Calu3 (cell line): ENCODE results near the gene RASGRF2. TPM values are rescaled to one million over a fixed set of nuclear protein-coding genes. Genes with fewer than 3 reads are reported as not detected.

Experiments
- BruUV-seq: library from RNA; stranded (reverse); fragments of 400-500 nt; replicated peaks from 2 replicates; lab custom pipeline; 2021; lab: Mats Ljungman, UMichigan
- CTCF ChIA-PET: fragments of 300-600 bp; sonication (Branson Sonifier 250); formaldehyde crosslinking; loops from one replicate; lab custom pipeline; 2022; ENCODE audit warnings: antibody characterized with exemption; lab: Charles Lee
- DNase-seq: peaks from one replicate; pipeline ENCODE4 v3.0.0; 2022
- H3K27ac Mint-ChIP-seq: one replicate; pipeline ENCODE4 v1.8.0; 2022; ENCODE audit warnings: mixed read lengths; ENCODE audit not compliant: unreplicated experiment
- H3K27me3 Mint-ChIP-seq: one replicate; pipeline ENCODE4 v1.8.0; 2022; ENCODE audit warnings: mixed read lengths; ENCODE audit not compliant: unreplicated experiment
- H3K36me3 Mint-ChIP-seq: one replicate; pipeline ENCODE4 v1.8.0; 2022; ENCODE audit warnings: mild to moderate bottlenecking, moderate library complexity, mixed read lengths; ENCODE audit not compliant: insufficient read depth, unreplicated experiment
- H3K4me1 Mint-ChIP-seq: one replicate; pipeline ENCODE4 v1.8.0; 2022; ENCODE audit warnings: mild to moderate bottlenecking, low read depth, mixed read lengths; ENCODE audit not compliant: unreplicated experiment
- H3K4me3 Mint-ChIP-seq: one replicate; pipeline ENCODE4 v1.8.0; 2022; ENCODE audit warnings: mild to moderate bottlenecking, low read depth, moderate library complexity, mixed read lengths; ENCODE audit not compliant: unreplicated experiment
- H3K9me3 Mint-ChIP-seq: one replicate; pipeline ENCODE4 v1.8.0; 2022; ENCODE audit warnings: low read depth, mixed read lengths; ENCODE audit not compliant: unreplicated experiment
- intact Hi-C: fragments of 100-400 bp; cut with micrococcal nuclease; formaldehyde crosslinking; loops from one replicate; pipeline ENCODE4 v1.10.0; 2022; ENCODE audit not compliant: unreplicated experiment
- total RNA-seq: library from RNA; stranded (reverse); gene quantifications from 2 replicates; pipeline ENCODE4 v1.2.3, GENCODE V29; 2022
- TF ChIP-seq, protein P1 (sequence below): fragments of 200-600 bp; IDR thresholded peaks from one replicate; pipeline ENCODE4 v1.8.0; 2022; ENCODE audit warnings: antibody characterized with exemption; ENCODE audit not compliant: unreplicated experiment

RASGRF2 gene
- total RNA-seq, 1 experiment from 2014 or later = 27.7 TPM

DNA sequence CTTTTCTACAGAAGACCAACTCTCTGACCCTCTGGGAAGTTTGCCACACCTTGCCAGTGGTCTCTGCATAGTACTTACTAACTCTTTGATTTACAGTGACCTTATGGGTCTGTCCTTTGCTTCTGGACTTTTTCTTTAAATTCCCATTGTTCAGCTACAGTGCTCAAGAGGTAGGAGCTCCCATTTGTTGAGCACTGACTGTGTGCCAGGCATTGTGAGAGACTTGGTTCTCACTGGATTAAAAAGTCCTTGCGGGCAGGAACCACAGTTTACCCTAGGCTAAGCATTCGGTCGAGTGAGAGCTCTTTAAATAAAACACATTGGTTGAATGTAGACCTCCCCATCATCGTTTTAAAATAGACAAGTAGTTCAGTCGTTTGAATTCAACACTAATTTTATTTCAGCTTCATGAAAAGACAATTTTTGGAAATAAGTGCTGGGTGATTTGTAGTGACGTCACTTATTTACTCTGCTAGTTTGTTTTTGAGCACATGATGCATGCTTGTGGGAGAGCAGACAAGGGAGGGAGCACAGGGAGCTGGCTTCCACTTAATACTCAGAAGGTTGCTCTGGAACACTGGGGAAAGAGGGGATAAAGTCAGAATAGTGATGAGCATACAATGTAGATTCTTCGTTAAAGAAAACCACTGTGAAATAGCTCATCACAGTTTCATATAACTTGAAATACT, 27.1 kb downstream of the RASGRF2 start:
- CTCF ChIA-PET = interaction anchor here (0.6 to 1.3 kb wide), 2 partner anchors 12 to 206 kb away, joined by 3 read pairs; no protein-coding TSS in a partner anchor
- Mint-ChIP-seq H3K36me3 (no peaks in the 10 kb centered on the region), H3K4me3 (no peak overlapping the region), H3K9me3 (no peaks in the 10 kb centered on the region), H3K27ac (no peak overlapping the region), H3K4me1 (peaks cover 20% of the 10 kb centered on the region), H3K27me3 (no peaks in the 10 kb centered on the region)
- no peak for DNase-seq
- intact Hi-C loops = no loop called here
- no TSS peak for BruUV-seq
- TF ChIP-seq, protein P1, sequence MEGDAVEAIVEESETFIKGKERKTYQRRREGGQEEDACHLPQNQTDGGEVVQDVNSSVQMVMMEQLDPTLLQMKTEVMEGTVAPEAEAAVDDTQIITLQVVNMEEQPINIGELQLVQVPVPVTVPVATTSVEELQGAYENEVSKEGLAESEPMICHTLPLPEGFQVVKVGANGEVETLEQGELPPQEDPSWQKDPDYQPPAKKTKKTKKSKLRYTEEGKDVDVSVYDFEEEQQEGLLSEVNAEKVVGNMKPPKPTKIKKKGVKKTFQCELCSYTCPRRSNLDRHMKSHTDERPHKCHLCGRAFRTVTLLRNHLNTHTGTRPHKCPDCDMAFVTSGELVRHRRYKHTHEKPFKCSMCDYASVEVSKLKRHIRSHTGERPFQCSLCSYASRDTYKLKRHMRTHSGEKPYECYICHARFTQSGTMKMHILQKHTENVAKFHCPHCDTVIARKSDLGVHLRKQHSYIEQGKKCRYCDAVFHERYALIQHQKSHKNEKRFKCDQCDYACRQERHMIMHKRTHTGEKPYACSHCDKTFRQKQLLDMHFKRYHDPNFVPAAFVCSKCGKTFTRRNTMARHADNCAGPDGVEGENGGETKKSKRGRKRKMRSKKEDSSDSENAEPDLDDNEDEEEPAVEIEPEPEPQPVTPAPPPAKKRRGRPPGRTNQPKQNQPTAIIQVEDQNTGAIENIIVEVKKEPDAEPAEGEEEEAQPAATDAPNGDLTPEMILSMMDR = no peak

DNA sequence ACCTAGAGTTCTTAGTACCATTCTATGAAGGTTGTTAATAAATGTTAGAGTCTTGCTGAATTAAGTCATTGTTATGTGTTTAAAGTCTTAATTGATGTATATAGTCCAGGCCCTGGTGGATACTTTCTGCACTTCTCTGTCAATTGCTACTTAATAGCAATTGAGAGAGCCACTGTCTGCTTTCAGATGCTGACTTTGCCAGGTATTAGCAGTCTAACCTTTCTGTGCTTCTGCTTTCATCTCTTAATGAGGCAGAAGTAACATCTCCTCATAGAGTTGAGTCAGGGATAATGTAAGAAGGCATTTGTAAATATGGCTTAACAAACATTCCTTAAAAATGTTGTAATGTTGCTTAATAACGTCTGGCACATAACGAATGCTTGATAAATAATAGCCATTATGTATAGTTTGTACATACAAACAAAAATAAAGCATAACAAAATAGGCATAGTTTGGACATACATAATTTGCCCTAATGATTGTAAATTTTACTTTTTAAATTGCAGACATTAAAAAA, 28.3 kb downstream of the RASGRF2 start:
- Mint-ChIP-seq H3K4me3 (no peak overlapping the region), H3K9me3 (no peaks in the 10 kb centered on the region), H3K36me3 (no peaks in the 10 kb centered on the region), H3K27me3 (no peaks in the 10 kb centered on the region), H3K27ac (no peak overlapping the region), H3K4me1 (peaks cover 20% of the 10 kb centered on the region)
- DNase-seq = no peak
- TF ChIP-seq, protein P1 = no peak
- intact Hi-C loops = no loop called here
- CTCF ChIA-PET = no interaction called here
- BruUV-seq = no TSS peak

GRCh38 chr5:80989883-80990282, 29.7 kb downstream of the RASGRF2 start:
- TF ChIP-seq, protein P1 = no peak
- BruUV-seq = no TSS peak
- no peak for DNase-seq
- Mint-ChIP-seq H3K4me3 (no peak overlapping the region), H3K27me3 (no peaks in the 10 kb centered on the region), H3K27ac (no peak overlapping the region), H3K4me1 (peaks cover 20% of the 10 kb centered on the region), H3K9me3 (no peaks in the 10 kb centered on the region), H3K36me3 (no peaks in the 10 kb centered on the region)
- intact Hi-C loops = no loop called here
- CTCF ChIA-PET = no interaction called here

- intact Hi-C loops = no loop called here
- Mint-ChIP-seq H3K27ac (no peak overlapping the region), H3K27me3 (no peaks in the 10 kb centered on the region), H3K36me3 (no peaks in the 10 kb centered on the region), H3K4me1 (peaks cover 16% of the 10 kb centered on the region), H3K9me3 (no peaks in the 10 kb centered on the region), H3K4me3 (no peak overlapping the region)
- no TSS peak for BruUV-seq
- DNase-seq = no peak
- CTCF ChIA-PET = no interaction called here
- TF ChIP-seq, protein P1 = no peak
Observed at GRCh38 chr5:80990527-80990926, 30.4 kb downstream of the RASGRF2 start.
